Anterior cingulate cortex (tissue), 58 donors: ENCODE results near the gene ABCB8.
"Not testable (repeated sequence)": the region's sequence is repeated elsewhere in the genome, so short reads cannot be mapped to it uniquely, and the experiment has no call there.

ENCODE experiments used
- DNase-seq, 58 donors: peaks; one replicate each; lab custom pipeline; 2025; lab: John Stamatoyannopoulos, UW

ABCB8 gene

GRCh38 chr7:151012911-151013347 lies 15.3 kb upstream of the ABCB8 start:
- no peak for DNase-seq

DNA sequence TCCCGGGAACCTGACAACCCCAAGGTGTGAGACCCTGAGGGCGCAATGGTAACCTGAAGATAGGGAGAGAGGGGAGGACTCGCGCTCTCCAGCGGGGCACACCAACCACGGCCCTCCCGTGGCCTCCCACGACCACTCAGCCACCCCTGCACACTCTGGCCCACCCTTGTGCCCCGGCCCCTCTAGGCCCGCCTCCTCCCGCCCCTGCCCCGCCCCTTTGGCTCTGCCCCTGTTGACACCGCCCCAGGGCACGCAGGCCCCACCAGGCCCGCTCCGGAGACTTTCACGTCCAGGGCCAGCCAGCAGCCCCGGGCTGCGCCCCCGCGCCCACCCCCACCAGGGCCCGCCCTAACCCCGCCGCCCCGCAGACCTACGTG lies 14.9 kb upstream of the ABCB8 start:
- no peak for DNase-seq

GRCh38 chr7:151013733-151014497 lies 14.3 kb upstream of the ABCB8 start:
- DNase-seq, result peak in 57 of 58 donors; percentile 4 to 90 (median 67)

- DNase-seq, result no peak
Observed at GRCh38 chr7:151014950-151015349, 13.3 kb upstream of the ABCB8 start.

DNA sequence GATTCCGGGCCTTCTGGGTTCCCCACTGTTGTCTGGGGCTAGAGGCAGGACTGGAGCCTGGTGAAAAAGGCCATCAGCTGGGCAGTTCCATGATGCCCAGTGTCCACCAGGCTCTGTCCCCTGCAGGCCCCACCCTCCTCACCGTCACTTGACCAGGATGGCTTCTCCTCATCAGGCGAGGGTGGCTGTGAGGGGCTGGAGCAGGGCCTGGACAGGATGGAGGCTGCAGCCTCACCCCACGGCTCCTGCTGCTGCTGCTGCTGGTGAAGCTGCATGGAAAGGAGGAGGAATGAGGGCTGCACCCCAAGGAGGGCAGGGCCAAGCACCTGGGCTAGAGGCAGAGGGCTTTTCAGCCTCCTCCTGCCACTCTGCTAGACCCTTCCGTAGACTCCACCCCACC lies 12.3 kb upstream of the ABCB8 start:
- no peak for DNase-seq

GRCh38 chr7:151016505-151016904 lies 11.7 kb upstream of the ABCB8 start:
- no peak for DNase-seq

- no peak for DNase-seq
Observed at GRCh38 chr7:151016942-151017341, 11.3 kb upstream of the ABCB8 start.

- DNase-seq, result no peak
Observed at GRCh38 chr7:151017370-151017952, 10.8 kb upstream of the ABCB8 start.

- DNase-seq, result peak in 37 of 58 donors; percentile 4 to 74 (median 33)
Observed at GRCh38 chr7:151017953-151018420, 10.3 kb upstream of the ABCB8 start.

DNA sequence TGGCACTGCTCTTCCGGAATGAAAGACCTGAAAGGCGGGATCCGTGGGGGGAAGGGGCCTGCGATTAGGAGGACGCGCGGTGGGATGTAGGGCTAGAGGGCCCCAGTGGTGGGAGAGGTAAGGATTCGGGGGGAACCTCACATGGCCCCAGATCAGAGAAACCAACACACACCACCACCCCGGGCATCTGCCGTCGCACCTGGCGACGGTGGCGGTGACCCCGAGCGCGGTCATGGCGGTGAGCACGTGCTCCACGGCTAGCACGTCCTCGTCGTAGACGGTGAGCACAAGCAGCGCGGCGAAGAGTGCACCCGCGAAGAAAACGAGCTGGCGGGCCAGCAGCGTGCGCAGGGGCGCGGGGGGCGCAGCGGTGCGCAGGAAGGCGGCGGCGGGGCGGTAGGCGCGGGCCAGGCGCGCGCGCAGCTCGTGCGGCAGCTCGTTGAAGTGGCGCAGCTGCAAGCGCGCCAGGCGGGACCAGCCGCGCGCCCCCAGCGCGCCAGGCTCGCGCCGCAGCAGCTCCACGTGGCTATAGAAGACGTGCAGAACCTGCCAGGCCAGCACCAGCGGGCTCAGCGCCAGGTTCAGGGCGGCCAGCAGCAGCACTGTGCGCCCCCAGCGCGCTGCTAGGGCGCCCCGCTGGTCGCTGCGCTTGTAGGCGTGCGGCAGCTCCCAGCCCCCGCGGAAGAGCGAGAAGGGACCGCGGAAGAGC lies 9.7 kb upstream of the ABCB8 start:
- peak in 9 of 58 donors; percentile 15 to 45 (median 24) for DNase-seq

- DNase-seq, result no peak
Observed at GRCh38 chr7:151019130-151019447, 9.2 kb upstream of the ABCB8 start.

- no peak for DNase-seq
Observed at GRCh38 chr7:151020231-151020630, 8.0 kb upstream of the ABCB8 start.

DNA sequence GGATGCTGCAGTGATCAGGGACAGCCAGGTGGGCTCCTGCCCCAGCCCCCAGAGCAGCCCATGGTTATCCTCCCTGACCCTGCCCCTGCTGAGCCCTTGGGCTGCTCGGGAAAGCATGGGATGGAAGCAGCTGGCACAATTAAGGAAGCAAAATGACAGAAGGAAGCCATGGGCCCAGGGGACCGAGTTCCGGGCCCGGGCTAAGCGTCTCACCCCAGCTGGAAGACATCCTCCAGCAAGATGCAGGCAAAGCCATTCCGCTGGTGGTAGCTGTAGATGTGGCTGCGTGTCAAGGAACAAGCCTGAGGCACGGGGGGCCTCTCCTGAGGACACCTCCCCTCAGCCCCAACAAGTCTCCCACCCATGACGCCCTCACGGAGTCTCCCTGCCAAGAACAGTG lies 5.0 kb upstream of the ABCB8 start:
- no peak for DNase-seq

DNA sequence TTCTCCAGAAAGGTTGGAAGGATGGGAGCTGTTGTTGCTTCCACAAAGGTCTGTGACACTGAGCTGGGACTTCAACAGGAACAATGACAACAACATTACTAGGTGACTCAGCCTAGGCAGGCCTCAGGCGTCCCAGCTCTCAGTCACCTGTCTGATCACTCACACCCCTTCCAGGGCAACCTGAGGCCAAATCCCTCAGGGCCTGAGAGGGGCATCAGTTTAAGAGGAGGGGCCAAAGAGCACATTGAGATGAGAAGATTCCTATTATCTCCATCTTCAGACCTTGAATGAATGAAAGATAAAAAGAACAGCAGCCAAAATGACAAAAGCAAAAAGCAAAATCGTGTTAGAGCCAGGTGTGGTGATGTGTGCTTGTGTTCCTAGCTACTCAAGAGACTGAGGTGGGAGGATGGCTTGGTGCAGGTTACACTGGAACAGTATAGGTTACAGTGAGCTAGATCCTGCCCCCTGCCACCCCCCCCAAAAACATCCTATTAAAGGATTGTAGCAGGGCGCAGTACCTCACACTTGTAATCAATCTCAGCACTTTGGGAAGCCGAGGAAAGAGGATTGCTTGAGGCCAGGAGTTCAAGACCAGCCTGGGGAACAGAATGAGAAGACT lies 3.7 kb upstream of the ABCB8 start, which contains the start of gene ATG9B:
Gene ATG9B (minus strand): TSS at position 60 of the 622 bp plus-strand sequence. CDS start 71 bp downstream, outside the sequence.
- DNase-seq, result no peak

DNA sequence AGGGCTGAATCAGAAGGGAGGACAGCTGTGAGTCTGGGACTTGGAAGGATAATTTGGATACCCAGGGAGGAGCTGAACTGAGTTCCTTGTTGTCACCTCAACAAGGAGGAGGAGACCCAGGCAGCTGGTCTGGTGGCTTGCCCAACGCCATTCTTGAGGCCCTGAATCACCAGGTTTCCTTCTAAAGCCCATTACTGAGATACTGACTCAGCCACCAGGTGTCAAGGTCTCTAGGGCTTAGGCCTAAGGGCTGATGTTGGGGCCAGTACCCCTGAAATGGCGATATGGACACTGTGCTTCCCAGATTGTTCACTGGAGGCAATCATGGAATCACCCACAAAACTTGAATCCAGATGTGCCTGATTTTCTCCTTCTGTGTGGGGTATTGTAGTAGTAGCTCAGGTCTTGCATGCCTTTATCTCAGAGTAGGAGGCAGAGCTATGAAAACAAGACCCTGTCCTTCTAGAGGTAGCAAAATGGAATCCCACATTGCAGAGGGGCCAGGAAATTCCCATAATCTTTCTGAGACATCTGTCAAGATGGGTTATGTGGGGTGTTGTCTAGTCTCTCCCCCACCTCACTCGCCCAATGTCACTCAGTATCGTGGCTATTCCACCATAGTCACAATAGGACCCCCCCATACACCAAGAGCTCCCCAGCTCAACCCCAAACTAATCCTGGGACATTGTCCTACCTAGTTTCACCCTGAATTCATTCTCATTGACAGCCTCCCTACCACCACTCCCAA lies 2.2 kb upstream of the ABCB8 start:
- no peak for DNase-seq

DNA sequence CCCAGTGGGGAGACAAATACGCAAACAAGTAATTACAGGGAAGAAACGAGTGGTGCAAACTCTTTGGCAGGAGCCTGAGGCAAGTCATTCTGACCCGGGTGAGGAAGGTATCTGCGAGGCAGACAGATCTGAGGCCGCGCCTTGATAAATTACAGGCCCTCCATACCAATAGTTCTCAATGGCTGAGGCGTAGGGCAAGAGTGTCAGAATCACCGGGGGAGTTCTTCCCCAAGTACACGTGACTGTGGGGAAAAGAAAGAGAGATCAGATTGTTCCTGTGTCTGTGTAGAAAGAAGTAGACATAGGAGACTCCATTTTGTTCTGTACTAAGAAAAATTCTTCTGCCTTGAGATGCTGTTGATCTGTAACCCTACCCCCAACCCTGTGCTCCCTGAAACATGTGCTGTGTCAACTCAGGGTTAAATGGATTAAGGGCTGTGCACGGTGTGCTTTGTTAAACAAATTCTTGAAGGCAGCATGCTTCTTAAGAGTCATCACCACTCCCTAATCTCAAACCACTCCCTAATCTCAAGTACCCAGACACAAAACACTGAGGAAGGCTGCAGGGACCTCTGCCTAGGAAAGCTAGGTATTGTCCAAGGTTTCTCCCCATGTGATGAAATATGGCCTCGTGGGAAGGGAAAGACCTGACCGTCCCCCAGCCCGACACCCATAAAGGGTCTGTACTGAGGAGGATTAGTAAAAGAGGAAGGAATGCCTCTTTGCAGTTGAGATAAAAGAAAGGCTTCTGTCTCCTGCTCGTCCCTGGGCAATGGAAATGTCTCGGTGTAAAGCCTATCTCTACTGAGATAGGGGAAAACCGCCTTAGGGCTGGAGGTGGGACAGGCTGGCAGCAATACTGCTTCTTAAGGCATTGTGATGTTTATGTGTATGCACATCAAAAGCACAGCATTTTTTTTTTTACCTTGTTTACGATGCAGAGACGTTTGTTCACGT lies 1.2 kb upstream of the ABCB8 start:
- DNase-seq, result not testable (repeated sequence)

DNA sequence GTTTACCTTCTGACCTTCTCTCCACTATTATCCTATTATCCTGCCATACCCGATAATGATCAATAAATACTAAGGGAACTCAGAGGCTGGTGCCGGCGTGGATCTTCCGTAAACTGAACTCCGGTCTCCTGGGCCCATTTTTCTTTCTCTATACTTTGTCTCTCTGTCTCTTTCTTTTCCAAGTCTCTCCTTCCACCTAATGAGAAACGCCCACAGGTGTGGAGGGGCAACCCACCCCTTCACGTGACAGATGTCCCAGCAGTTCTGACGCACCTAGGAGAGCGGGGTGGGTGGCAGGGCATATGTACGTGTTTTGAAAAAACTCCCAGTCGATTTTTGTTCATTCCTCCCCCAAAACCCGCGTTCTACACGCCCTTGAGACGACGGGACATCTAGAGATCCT lies 521 bp upstream of the ABCB8 start:
- not testable (repeated sequence) for DNase-seq

GRCh38 chr7:151028948-151029501 lies 775 bp downstream of the ABCB8 start:
- no peak for DNase-seq

- DNase-seq, result no peak
Observed at GRCh38 chr7:151031011-151031410, 2.8 kb downstream of the ABCB8 start.
